ENCODE measurements around the gene B4GALT3. TPM values are rescaled to one million over a fixed set of nuclear protein-coding genes. Genes with fewer than 3 reads are reported as not detected.
A peak's percentile ranks its signal among the peaks of the same experiment; 100 is the strongest.

B4GALT3 gene
- total RNA-seq, 4 donors from 2014 or later = 1.0 to 23.9 (median 19.9) TPM

DNA sequence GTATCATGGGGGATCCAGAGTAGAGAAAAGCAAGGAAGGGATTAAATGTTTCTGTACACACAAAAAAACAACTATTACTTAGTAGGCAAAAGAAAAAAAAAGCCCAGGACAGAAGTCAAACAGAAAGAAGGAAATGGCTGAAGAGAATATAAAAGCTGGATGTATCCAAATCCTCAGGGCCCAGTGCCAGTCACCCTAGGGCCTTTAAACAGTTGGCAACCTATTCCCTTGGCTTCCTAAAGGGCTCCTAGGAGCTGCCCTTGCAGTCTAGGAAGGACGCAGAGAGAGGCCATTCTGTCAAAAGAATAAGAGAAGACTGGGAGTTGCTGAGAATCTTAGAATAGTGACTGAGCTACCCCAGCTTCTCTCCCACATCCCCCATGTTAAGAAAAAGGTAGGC lies 5.0 kb downstream of the B4GALT3 start:
- Histone ChIP-seq H3K27me3 (no peaks in the 10 kb centered on the region), H3K9me3 (no peaks in the 10 kb centered on the region), H3K27ac (peak overlapping the region in 1 of 2 donors; percentile 32), H3K4me3 (no peak overlapping the region), H3K36me3 (no peaks in the 10 kb centered on the region), H3K4me1 (peaks cover 0 to 20% of the 10 kb centered on the region in 2 donors)
- TF ChIP-seq, protein P1, sequence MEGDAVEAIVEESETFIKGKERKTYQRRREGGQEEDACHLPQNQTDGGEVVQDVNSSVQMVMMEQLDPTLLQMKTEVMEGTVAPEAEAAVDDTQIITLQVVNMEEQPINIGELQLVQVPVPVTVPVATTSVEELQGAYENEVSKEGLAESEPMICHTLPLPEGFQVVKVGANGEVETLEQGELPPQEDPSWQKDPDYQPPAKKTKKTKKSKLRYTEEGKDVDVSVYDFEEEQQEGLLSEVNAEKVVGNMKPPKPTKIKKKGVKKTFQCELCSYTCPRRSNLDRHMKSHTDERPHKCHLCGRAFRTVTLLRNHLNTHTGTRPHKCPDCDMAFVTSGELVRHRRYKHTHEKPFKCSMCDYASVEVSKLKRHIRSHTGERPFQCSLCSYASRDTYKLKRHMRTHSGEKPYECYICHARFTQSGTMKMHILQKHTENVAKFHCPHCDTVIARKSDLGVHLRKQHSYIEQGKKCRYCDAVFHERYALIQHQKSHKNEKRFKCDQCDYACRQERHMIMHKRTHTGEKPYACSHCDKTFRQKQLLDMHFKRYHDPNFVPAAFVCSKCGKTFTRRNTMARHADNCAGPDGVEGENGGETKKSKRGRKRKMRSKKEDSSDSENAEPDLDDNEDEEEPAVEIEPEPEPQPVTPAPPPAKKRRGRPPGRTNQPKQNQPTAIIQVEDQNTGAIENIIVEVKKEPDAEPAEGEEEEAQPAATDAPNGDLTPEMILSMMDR (IDR thresholded peaks at IDR 0.05) = no peak
- TF ChIP-seq POLR2A (IDR thresholded peaks at IDR 0.05) = no peak
- intact Hi-C loops (cut with DNase I; ENCODE audit: low total_unique reads) = no loop called here
- DNase-seq = no peak

DNA sequence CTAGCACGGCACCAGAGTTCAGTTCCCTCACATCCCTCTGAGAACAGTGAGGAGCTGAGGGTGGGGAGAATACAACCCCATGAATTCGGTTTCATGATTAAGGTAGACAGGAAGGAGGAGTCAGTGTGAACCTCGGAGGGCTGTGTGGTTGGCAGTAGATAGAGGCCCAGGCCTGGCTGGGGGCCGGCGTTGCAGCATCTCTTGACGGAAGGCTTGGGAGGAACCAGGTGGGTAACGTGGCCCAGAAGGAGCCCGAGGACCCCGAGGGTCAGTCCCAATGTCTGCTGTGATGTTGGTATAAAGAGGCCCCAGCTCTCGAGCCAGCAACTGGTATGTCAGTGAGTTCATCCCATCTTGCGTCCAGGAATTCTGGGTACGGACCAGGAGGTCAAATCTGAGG lies 5.6 kb downstream of the B4GALT3 start:
- Histone ChIP-seq H3K27me3 (no peaks in the 10 kb centered on the region), H3K4me1 (peaks cover 0 to 20% of the 10 kb centered on the region in 2 donors), H3K27ac (no peak overlapping the region), H3K9me3 (no peaks in the 10 kb centered on the region), H3K4me3 (no peak overlapping the region), H3K36me3 (no peaks in the 10 kb centered on the region)
- intact Hi-C loops (cut with DNase I; ENCODE audit: low total_unique reads) = no loop called here
- no peak for TF ChIP-seq POLR2A (IDR thresholded peaks at IDR 0.05)
- TF ChIP-seq, protein P1 (IDR thresholded peaks at IDR 0.05) = no peak
- DNase-seq = no peak

DNA sequence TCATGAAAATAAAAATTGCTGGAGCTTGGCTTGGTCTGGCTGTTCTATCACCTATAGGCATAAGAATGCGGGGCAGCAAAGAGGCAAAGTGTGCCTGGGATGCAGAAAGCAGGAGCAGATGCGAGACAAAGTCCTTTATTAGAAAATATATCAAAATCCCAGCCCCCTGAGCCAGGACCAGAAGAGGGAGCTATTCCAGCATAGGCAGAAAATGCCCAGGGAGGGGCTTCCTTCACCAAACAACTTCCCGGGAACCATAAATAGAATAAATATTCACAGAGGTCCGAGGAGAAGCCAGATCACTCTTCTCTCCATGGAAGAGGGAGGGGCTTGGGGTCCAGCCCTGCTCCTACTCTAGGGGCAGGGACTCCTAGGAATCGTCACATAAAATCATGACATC lies 6.1 kb downstream of the B4GALT3 start:
- no peaks in the 10 kb centered on the region for H3K9me3 ChIP-seq
- H3K36me3 ChIP-seq = no peaks in the 10 kb centered on the region
- H3K27me3 ChIP-seq = no peaks in the 10 kb centered on the region
- intact Hi-C loops (cut with DNase I; ENCODE audit: low total_unique reads) = no loop called here
- H3K4me3 ChIP-seq = no peak overlapping the region
- TF ChIP-seq POLR2A (IDR thresholded peaks at IDR 0.05) = no peak
- TF ChIP-seq, protein P1 (IDR thresholded peaks at IDR 0.05) = no peak
- no peak overlapping the region for H3K27ac ChIP-seq
- no peak for DNase-seq
- peaks cover 0 to 17% of the 10 kb centered on the region in 2 donors for H3K4me1 ChIP-seq

DNA sequence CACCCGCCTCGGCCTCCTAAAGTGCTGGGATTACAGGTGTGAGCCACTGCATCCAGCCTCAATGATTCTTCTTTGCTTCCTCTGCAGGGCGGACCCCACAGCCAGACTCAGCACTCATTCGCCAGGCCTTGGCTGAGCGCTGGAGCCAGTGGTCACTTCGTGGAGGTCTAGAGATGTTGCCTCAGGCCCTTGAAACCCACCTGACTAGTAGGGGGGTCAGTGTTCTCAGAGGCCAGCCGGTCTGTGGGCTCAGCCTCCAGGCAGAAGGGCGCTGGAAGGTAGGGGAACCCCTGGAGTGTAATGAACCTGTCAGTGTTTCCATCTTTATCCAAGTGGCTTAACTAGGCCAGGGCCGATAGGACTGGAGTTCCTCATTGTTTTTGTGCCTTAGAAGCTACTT lies 8.4 kb downstream of the B4GALT3 start:
- H3K4me3 ChIP-seq = no peak overlapping the region
- no peak for DNase-seq
- intact Hi-C loops (cut with DNase I; ENCODE audit: low total_unique reads) = no loop called here
- H3K4me1 ChIP-seq = peaks cover 0 to 12% of the 10 kb centered on the region in 2 donors
- TF ChIP-seq POLR2A (IDR thresholded peaks at IDR 0.05) = no peak
- TF ChIP-seq, protein P1 (IDR thresholded peaks at IDR 0.05) = no peak
- no peaks in the 10 kb centered on the region for H3K36me3 ChIP-seq
- no peaks in the 10 kb centered on the region for H3K27me3 ChIP-seq
- H3K27ac ChIP-seq = no peak overlapping the region
- H3K9me3 ChIP-seq = no peaks in the 10 kb centered on the region

DNA sequence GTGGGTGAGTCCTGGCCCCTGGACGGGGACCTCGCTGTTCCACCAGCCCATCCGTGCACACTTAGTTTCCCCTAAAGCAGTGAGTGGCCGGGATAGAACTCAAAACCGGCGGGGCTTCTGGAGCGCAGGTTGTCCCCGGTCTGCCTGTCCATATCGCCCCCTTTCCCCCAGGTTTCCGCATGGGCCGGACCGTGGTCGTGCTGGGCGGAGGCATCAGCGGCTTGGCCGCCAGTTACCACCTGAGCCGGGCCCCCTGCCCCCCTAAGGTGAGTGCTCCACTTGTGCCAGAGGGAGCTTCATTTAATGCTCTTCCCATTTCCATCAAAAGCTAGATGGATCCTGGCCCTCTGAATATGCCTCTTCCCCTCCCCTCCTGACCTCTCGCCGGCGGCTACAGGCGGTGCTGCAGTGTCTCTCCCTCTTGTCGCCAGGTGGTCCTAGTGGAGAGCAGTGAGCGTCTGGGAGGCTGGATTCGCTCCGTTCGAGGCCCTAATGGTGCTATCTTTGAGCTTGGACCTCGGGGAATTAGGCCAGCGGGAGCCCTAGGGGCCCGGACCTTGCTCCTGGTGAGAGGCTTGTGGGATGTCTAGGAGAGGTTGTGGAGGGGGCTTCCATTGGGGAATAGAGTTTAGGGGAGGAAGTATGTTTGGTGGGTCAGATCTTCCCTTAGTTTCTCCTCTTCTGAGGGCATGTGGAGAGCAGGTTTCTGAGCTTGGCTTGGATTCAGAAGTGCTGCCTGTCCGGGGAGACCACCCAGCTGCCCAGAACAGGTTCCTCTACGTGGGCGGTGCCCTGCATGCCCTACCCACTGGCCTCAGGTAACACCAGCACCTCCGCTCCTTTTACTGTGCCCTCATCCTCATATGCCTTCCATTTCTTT lies 10.4 kb downstream of the B4GALT3 start:
- intact Hi-C loops (cut with DNase I; ENCODE audit: low total_unique reads) = no loop called here
- Histone ChIP-seq H3K4me1 (peaks cover 0 to 4% of the 10 kb centered on the region in 2 donors), H3K27ac (peak overlapping the region; percentile 72 to 90), H3K4me3 (peak overlapping the region; percentile 51 to 66), H3K27me3 (no peaks in the 10 kb centered on the region), H3K36me3 (no peaks in the 10 kb centered on the region), H3K9me3 (no peaks in the 10 kb centered on the region)
- no peak for DNase-seq
- TF ChIP-seq POLR2A (IDR thresholded peaks at IDR 0.05) = no peak
- TF ChIP-seq, protein P1 (IDR thresholded peaks at IDR 0.05) = no peak

All from uterus (tissue), 4 donors.